ENCODE data around the gene UBALD1. TPM values are rescaled to one million over a fixed set of nuclear protein-coding genes. Genes with fewer than 3 reads are reported as not detected.

Gene UBALD1
- total and polyA plus RNA-seq, 4 donors: 6.6 to 43.2 (median 29.4) TPM

DNA sequence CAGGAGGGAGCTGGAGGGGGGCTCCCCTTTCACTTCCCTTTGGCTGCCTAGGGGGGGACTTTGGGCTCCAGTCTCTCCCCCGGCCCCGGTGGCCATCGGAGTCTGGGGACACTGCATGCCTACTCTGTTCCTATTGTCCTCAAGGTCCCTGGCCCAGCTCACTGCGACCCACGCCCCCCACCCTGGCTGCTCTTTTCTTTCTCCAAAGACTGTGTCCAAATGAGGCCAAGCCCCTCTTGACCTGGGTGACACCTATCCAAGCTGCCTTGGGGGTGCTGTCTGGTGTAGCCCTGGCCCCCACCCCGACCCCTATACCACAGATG lies 12.9 kb downstream of the UBALD1 start:
- Histone ChIP-seq H3K27ac (ENCODE audit: low read depth in 1 of 2, low read length in 1 of 2) (no peak overlapping the region), H3K4me1 (ENCODE audit: control insufficient read depth in 5 of 5, insufficient read depth in 5 of 5, low read length in 5 of 5) (peaks cover 0 to 17% (median 4%) of the 10 kb centered on the region in 5 donors), H3K9me3 (ENCODE audit: control insufficient read depth in 4 of 4, insufficient read depth in 3 of 4, low read length in 3 of 4) (no peaks in the 10 kb centered on the region), H3K9ac (ENCODE audit: insufficient read depth in 1 of 2, low read length in 2 of 2) (no peak overlapping the region), H3K27me3 (ENCODE audit: control insufficient read depth in 3 of 3, insufficient read depth in 3 of 3, low read length in 2 of 3) (no peaks in the 10 kb centered on the region), H3K36me3 (ENCODE audit: control insufficient read depth in 4 of 4, insufficient read depth in 4 of 4, low read length in 4 of 4) (no peaks in the 10 kb centered on the region), H3K4me3 (no peak overlapping the region)
- ATAC-seq (ENCODE audit: insufficient read depth, low FRiP score) (no peak), DNase-seq (no peak)
- 59 to 72% methylated on average over 6 of the region's 6 CpGs for WGBS, 2 donors
- TF ChIP-seq, protein P1, sequence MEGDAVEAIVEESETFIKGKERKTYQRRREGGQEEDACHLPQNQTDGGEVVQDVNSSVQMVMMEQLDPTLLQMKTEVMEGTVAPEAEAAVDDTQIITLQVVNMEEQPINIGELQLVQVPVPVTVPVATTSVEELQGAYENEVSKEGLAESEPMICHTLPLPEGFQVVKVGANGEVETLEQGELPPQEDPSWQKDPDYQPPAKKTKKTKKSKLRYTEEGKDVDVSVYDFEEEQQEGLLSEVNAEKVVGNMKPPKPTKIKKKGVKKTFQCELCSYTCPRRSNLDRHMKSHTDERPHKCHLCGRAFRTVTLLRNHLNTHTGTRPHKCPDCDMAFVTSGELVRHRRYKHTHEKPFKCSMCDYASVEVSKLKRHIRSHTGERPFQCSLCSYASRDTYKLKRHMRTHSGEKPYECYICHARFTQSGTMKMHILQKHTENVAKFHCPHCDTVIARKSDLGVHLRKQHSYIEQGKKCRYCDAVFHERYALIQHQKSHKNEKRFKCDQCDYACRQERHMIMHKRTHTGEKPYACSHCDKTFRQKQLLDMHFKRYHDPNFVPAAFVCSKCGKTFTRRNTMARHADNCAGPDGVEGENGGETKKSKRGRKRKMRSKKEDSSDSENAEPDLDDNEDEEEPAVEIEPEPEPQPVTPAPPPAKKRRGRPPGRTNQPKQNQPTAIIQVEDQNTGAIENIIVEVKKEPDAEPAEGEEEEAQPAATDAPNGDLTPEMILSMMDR (IDR thresholded peaks at IDR 0.05; ENCODE audit: control extremely low read depth, extremely low read depth): no peak

DNA sequence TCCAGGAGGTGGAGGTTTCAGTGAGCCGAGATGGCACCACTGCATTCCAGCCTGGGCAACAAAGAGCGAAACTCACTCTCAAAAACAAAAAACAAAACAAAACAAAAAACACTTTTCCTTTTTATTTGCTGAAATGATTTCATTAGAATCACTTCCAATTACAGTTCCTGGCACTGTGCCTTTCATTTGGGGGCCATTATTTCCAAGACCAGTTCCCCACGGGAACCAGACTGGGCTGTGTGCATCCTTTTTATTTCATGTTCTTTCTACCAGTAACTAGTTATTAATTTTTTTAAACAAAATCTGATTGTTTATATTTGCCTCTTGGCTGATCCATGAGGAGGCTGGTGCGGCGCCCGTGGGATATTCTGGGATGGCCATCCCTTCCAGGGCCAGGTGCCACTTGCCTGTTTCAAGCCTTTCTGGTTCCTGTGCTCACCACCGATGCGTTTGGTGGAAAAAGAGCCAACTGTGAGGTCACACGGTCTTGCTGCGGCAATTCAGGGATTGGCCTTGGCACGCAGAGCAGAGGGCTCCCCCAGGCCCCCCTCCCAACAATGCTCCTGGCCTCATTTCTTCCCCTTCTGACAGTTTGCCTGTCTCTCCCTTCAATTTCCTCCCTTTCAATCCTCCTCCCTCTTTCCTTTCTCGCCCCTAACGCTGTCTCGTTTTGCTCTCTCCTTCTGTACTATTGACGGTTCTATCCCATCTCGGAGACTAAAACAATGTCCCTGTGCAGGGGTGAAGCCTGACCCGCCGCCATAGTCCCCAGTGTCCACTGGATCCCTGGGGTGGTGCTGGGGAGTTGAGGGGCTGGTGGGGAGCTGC lies 13.4 kb downstream of the UBALD1 start:
- peak overlapping the region in 1 of 2 donors; percentile 19 for H3K9ac ChIP-seq (ENCODE audit: insufficient read depth in 1 of 2, low read length in 2 of 2)
- TF ChIP-seq, protein P1 (IDR thresholded peaks at IDR 0.05; ENCODE audit: control extremely low read depth, extremely low read depth): no peak
- no peak overlapping the region for H3K27ac ChIP-seq (ENCODE audit: low read depth in 1 of 2, low read length in 1 of 2)
- no peak overlapping the region for H3K4me3 ChIP-seq
- peaks cover 0 to 17% (median 4%) of the 10 kb centered on the region in 5 donors for H3K4me1 ChIP-seq (ENCODE audit: control insufficient read depth in 5 of 5, insufficient read depth in 5 of 5, low read length in 5 of 5)
- 32 to 37% methylated on average over 18 of the region's 18 CpGs for WGBS, 2 donors
- no peaks in the 10 kb centered on the region for H3K36me3 ChIP-seq (ENCODE audit: control insufficient read depth in 4 of 4, insufficient read depth in 4 of 4, low read length in 4 of 4)
- H3K27me3 ChIP-seq (ENCODE audit: control insufficient read depth in 3 of 3, insufficient read depth in 3 of 3, low read length in 2 of 3): no peaks in the 10 kb centered on the region
- peak; percentile 66 to 76 (median 66) for DNase-seq
- H3K9me3 ChIP-seq (ENCODE audit: control insufficient read depth in 4 of 4, insufficient read depth in 3 of 4, low read length in 3 of 4): no peaks in the 10 kb centered on the region
- no peak for ATAC-seq (ENCODE audit: insufficient read depth, low FRiP score)

DNA sequence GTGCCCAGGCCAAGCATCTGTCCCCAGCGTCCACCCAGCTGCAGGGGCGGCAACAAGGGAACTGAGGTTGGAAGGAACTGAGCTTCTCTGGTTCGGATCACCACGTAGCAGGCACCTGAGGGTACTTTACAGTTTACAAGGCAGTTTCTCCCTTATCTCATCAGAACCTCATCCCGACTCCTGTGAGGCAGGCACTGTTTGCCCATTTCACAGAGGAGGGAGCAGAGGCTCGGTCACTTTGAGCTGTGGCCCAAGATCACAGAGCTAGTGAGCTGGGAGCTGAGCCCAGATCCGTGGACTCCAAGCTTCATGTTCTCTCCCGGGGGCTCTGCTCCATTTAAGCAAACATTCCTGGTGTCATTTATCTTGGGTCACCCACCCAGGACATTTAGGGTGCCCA lies 15.1 kb downstream of the UBALD1 start:
- TF ChIP-seq, protein P1 (IDR thresholded peaks at IDR 0.05; ENCODE audit: control extremely low read depth, extremely low read depth): no peak
- ATAC-seq (ENCODE audit: insufficient read depth, low FRiP score): no peak
- no peaks in the 10 kb centered on the region for H3K9me3 ChIP-seq (ENCODE audit: control insufficient read depth in 4 of 4, insufficient read depth in 3 of 4, low read length in 3 of 4)

More for the DNA sequence above, 15.1 kb downstream of the UBALD1 start:
- H3K4me1 ChIP-seq (ENCODE audit: control insufficient read depth in 5 of 5, insufficient read depth in 5 of 5, low read length in 5 of 5): peaks cover 0 to 17% (median 4%) of the 10 kb centered on the region in 5 donors
- DNase-seq: no peak
- H3K4me3 ChIP-seq: no peak overlapping the region
- 86 to 90% methylated on average over 8 of the region's 8 CpGs for WGBS, 2 donors
- H3K27ac ChIP-seq (ENCODE audit: low read depth in 1 of 2, low read length in 1 of 2): no peak overlapping the region
- no peak overlapping the region for H3K9ac ChIP-seq (ENCODE audit: insufficient read depth in 1 of 2, low read length in 2 of 2)
- H3K36me3 ChIP-seq (ENCODE audit: control insufficient read depth in 4 of 4, insufficient read depth in 4 of 4, low read length in 4 of 4): no peaks in the 10 kb centered on the region
- H3K27me3 ChIP-seq (ENCODE audit: control insufficient read depth in 3 of 3, insufficient read depth in 3 of 3, low read length in 2 of 3): no peaks in the 10 kb centered on the region
